ENCODE data around the gene RBM20.
A peak's percentile ranks its signal among the peaks of the same experiment; 100 is the strongest.

RBM20 gene

GRCh38 chr10:110811791-110812581 lies 167.8 kb downstream of the RBM20 start:
- DNase-seq (ENCODE audit: low read depth) = no peak

- no peak for DNase-seq (ENCODE audit: low read depth)
Measured at GRCh38 chr10:110812583-110812982, 168.4 kb downstream of the RBM20 start.

- no peak for DNase-seq (ENCODE audit: low read depth)
Measured at GRCh38 chr10:110813743-110814472, 169.8 kb downstream of the RBM20 start.

- no peak for DNase-seq (ENCODE audit: low read depth)
Measured at GRCh38 chr10:110815354-110816004, 171.3 kb downstream of the RBM20 start.

GRCh38 chr10:110817614-110818013 lies 173.5 kb downstream of the RBM20 start:
- no peak for DNase-seq (ENCODE audit: low read depth)

GRCh38 chr10:110818311-110819256 lies 174.4 kb downstream of the RBM20 start:
- DNase-seq (ENCODE audit: low read depth) = no peak

GRCh38 chr10:110820321-110820814 lies 176.2 kb downstream of the RBM20 start:
- DNase-seq (ENCODE audit: low read depth) = peak; percentile 43

- no peak for DNase-seq (ENCODE audit: low read depth)
Measured at GRCh38 chr10:110821508-110821907, 177.4 kb downstream of the RBM20 start.

GRCh38 chr10:110822035-110822711 lies 178.0 kb downstream of the RBM20 start:
- no peak for DNase-seq (ENCODE audit: low read depth)

- no peak for DNase-seq (ENCODE audit: low read depth)
Measured at GRCh38 chr10:110822712-110823311, 178.7 kb downstream of the RBM20 start.

- DNase-seq (ENCODE audit: low read depth) = no peak
Measured at GRCh38 chr10:110824152-110824441, 180.0 kb downstream of the RBM20 start.

GRCh38 chr10:110824660-110825059 lies 180.5 kb downstream of the RBM20 start:
- no peak for DNase-seq (ENCODE audit: low read depth)

- DNase-seq (ENCODE audit: low read depth) = no peak
Measured at GRCh38 chr10:110825508-110825907, 181.4 kb downstream of the RBM20 start.

GRCh38 chr10:110827410-110827809 lies 183.3 kb downstream of the RBM20 start:
- DNase-seq (ENCODE audit: low read depth) = peak; percentile 33

- no peak for DNase-seq (ENCODE audit: low read depth)
Measured at GRCh38 chr10:110827875-110828274, 183.7 kb downstream of the RBM20 start.

GRCh38 chr10:110828525-110828924 lies 184.4 kb downstream of the RBM20 start:
- no peak for DNase-seq (ENCODE audit: low read depth)

- DNase-seq (ENCODE audit: low read depth) = no peak
Measured at GRCh38 chr10:110829721-110830410, 185.7 kb downstream of the RBM20 start.

GRCh38 chr10:110833234-110833940 lies 189.3 kb downstream of the RBM20 start:
- DNase-seq (ENCODE audit: low read depth) = no peak

GRCh38 chr10:110833941-110834628 lies 189.9 kb downstream of the RBM20 start:
- no peak for DNase-seq (ENCODE audit: low read depth)

All from stromal cell of bone marrow (primary cell).